ENCODE results near the gene PTPRG. TPM values are rescaled to one million over a fixed set of nuclear protein-coding genes. Genes with fewer than 3 reads are reported as not detected.
"Not testable (repeated sequence)": the region's sequence is repeated elsewhere in the genome, so short reads cannot be mapped to it uniquely, and the experiment has no call there.

PTPRG gene
- total RNA-seq, 1 experiment from 2014 or later = 0.73 TPM

DNA sequence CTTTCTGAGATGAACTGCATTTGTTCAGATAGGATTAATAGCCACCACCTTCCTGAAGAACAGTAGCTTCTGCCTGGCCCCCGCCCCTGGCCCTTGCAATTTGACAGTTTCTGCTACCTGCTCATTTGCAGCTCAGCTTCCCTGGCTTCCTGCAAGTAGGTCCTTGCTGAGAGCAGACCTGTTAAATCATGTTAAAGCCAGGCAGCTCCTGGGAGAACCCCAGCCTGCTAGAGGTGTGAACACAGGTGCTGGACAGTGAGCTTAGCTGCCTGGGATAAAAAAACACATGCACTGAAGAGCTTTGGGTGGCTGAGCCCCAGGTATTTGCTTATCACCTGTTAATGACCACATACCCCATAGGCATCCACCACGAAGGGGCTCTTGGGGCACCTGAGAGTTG lies 143.4 kb downstream of the PTPRG start:
- CTCF ChIA-PET = no interaction called here
- Histone ChIP-seq H3K4me3 (ENCODE audit: low read length) (no peak overlapping the region), H3K36me3 (ENCODE audit: low read depth, low read length) (no peaks in the 10 kb centered on the region), H3K9me2 (replicated peaks; ENCODE audit: low read length) (no peaks in the 10 kb centered on the region), H3K27me3 (ENCODE audit: low read length) (no peaks in the 10 kb centered on the region), H3K9ac (ENCODE audit: low read length) (no peak overlapping the region), H3F3A (ENCODE audit: low read length, unreplicated experiment) (no peaks in the 10 kb centered on the region), H2AFZ (ENCODE audit: low read length) (no peak overlapping the region), H3K4me1 (ENCODE audit: insufficient read depth, low read length) (no peaks in the 10 kb centered on the region), H3K4me2 (ENCODE audit: low read length) (no peak overlapping the region), H3K79me2 (ENCODE audit: low read length) (no peaks in the 10 kb centered on the region), H3K9me3 (ENCODE audit: low read length) (0 out of 2 replicates have a peak, but pooled peaks cover 4% of the 10 kb centered on the region), H4K20me1 (ENCODE audit: low read length) (no peaks in the 10 kb centered on the region), H3K27ac (ENCODE audit: low read length) (no peak overlapping the region)
- POLR2A ChIA-PET (ENCODE audit: unreplicated experiment) = no interaction called here
- no peak for DNase-seq
- TF ChIP-seq EZH2 (IDR thresholded peaks at IDR 0.05; ENCODE audit: low read length, unreplicated experiment) = no peak
- TF ChIP-seq EZH2phosphoT487 (IDR thresholded peaks at IDR 0.05; ENCODE audit: borderline replicate concordance, low read length) = no peak
- TF ChIP-seq, protein P1, sequence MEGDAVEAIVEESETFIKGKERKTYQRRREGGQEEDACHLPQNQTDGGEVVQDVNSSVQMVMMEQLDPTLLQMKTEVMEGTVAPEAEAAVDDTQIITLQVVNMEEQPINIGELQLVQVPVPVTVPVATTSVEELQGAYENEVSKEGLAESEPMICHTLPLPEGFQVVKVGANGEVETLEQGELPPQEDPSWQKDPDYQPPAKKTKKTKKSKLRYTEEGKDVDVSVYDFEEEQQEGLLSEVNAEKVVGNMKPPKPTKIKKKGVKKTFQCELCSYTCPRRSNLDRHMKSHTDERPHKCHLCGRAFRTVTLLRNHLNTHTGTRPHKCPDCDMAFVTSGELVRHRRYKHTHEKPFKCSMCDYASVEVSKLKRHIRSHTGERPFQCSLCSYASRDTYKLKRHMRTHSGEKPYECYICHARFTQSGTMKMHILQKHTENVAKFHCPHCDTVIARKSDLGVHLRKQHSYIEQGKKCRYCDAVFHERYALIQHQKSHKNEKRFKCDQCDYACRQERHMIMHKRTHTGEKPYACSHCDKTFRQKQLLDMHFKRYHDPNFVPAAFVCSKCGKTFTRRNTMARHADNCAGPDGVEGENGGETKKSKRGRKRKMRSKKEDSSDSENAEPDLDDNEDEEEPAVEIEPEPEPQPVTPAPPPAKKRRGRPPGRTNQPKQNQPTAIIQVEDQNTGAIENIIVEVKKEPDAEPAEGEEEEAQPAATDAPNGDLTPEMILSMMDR (conservative IDR thresholded peaks at IDR 0.05; ENCODE audit: low read depth, low read length) = no peak
- BruUV-seq (replicated peaks) = no TSS peak
- intact Hi-C loops (cut with micrococcal nuclease) = no loop called here
- ATAC-seq = no peak

DNA sequence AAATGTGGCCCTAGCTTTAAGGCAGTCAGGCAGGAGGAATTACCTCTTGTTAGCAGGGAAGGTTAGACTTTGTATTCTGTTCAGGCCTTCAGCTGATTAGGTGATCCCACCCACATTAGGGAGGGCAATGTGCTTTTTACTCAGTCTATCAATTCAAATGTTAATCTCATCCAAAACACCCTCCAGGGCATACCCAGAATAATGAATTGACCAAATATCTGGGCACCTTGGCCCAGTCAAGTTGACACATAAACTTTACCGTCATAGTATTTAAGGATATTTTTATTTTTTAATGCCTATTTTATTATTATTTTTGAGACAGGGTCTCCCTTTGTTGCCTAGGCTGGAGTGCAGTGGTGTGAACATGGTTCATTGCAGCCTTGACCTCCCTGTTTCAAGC lies 146.1 kb downstream of the PTPRG start:
- no peaks in the 10 kb centered on the region for H4K20me1 ChIP-seq (ENCODE audit: low read length)
- DNase-seq (no peak), ATAC-seq (no peak)
- ChIA-PET POLR2A (ENCODE audit: unreplicated experiment) (no interaction called here), CTCF (no interaction called here)
- H3K4me1 ChIP-seq (ENCODE audit: insufficient read depth, low read length) = no peaks in the 10 kb centered on the region
- H3K9me2 ChIP-seq (replicated peaks; ENCODE audit: low read length) = no peaks in the 10 kb centered on the region
- H3K9me3 ChIP-seq (ENCODE audit: low read length) = 0 out of 2 replicates have a peak, but pooled peaks cover 4% of the 10 kb centered on the region
- no peaks in the 10 kb centered on the region for H3K27me3 ChIP-seq (ENCODE audit: low read length)
- no peak overlapping the region for H3K4me3 ChIP-seq (ENCODE audit: low read length)
- BruUV-seq (replicated peaks) = no TSS peak
- H3K36me3 ChIP-seq (ENCODE audit: low read depth, low read length) = no peaks in the 10 kb centered on the region
- no peak overlapping the region for H3K27ac ChIP-seq (ENCODE audit: low read length)
- H3F3A ChIP-seq (ENCODE audit: low read length, unreplicated experiment) = no peaks in the 10 kb centered on the region
- H3K9ac ChIP-seq (ENCODE audit: low read length) = no peak overlapping the region
- TF ChIP-seq, protein P1 (conservative IDR thresholded peaks at IDR 0.05; ENCODE audit: low read depth, low read length) = no peak
- TF ChIP-seq EZH2phosphoT487 (IDR thresholded peaks at IDR 0.05; ENCODE audit: borderline replicate concordance, low read length) = no peak
- TF ChIP-seq EZH2 (IDR thresholded peaks at IDR 0.05; ENCODE audit: low read length, unreplicated experiment) = no peak
- no peak overlapping the region for H2AFZ ChIP-seq (ENCODE audit: low read length)
- H3K79me2 ChIP-seq (ENCODE audit: low read length) = no peaks in the 10 kb centered on the region
- H3K4me2 ChIP-seq (ENCODE audit: low read length) = no peak overlapping the region
- intact Hi-C loops (cut with micrococcal nuclease) = no loop called here

DNA sequence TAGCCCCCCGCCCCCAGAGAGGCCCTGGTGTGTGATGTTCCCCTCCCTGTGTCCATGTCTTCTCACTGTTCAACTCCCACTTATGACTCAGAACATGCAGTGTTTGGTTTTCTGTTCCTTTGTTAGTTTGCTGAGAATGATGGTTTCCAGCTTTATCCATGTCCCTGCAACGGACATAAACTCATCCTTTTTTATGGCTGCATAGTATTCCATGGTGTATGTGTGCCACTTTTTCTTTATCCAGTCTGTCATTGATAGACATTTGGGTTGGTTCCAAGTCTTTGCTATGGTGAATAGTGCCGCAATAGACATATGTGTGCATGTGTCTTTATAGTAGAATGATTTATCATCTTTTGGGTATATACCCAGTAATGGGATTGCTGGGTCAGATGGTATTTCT lies 149.5 kb downstream of the PTPRG start:
- not testable (repeated sequence) for H3K79me2 ChIP-seq (ENCODE audit: low read length)

More for the DNA sequence above, 149.5 kb downstream of the PTPRG start:
- H2AFZ ChIP-seq (ENCODE audit: low read length); intact Hi-C loops (cut with micrococcal nuclease); POLR2A ChIA-PET (ENCODE audit: unreplicated experiment); H3K4me3 ChIP-seq (ENCODE audit: low read length); H3K27ac ChIP-seq (ENCODE audit: low read length); H3K4me2 ChIP-seq (ENCODE audit: low read length); H3K9me2 ChIP-seq (replicated peaks; ENCODE audit: low read length); H3K9ac ChIP-seq (ENCODE audit: low read length); CTCF ChIA-PET; DNase-seq; H3K27me3 ChIP-seq (ENCODE audit: low read length); H3K9me3 ChIP-seq (ENCODE audit: low read length); H3K36me3 ChIP-seq (ENCODE audit: low read depth, low read length); ATAC-seq; H3F3A ChIP-seq (ENCODE audit: low read length, unreplicated experiment); H4K20me1 ChIP-seq (ENCODE audit: low read length); BruUV-seq (replicated peaks); H3K4me1 ChIP-seq (ENCODE audit: insufficient read depth, low read length): not testable (repeated sequence)

All from PC-3 (cell line).